HL-60 (cell line): Measurements from ENCODE around the gene SPNS2.

Source experiments
- DNase-seq, 2 experiments: peaks; one replicate each; pipeline ENCODE4 v3.0.0-alpha.2; 2010 to 2020; ENCODE audit warnings: low read depth in 1 of 2, low spot score in 1 of 2
- H3K27ac ChIP-seq: fragments of 250-450 bp; sonication (Bioruptor Pico); replicated peaks from 2 replicates; pipeline ENCODE4 v1.5.1; 2020; ENCODE audit warnings: mild to moderate bottlenecking, moderate library complexity
- H3K27me3 ChIP-seq: fragments of 250-450 bp; sonication (Bioruptor Pico); 2 replicates; pipeline ENCODE4 v1.5.1; 2021; ENCODE audit warnings: mild to moderate bottlenecking, moderate library complexity; ENCODE audit not compliant: insufficient read depth, poor library complexity, severe bottlenecking
- H3K4me3 ChIP-seq: replicated peaks from 2 replicates; pipeline ENCODE4 v1.5.1; 2011; ENCODE audit warnings: mild to moderate bottlenecking, control low read depth, low read length; ENCODE audit not compliant: insufficient read depth
- CTCF ChIP-seq: IDR thresholded peaks from one replicate; pipeline ENCODE4 v1.5.1; 2011; ENCODE audit warnings: low read length, control low read depth, inconsistent platforms; ENCODE audit not compliant: insufficient read depth
- GABPA ChIP-seq: IDR thresholded peaks from 2 replicates; pipeline ENCODE4 v1.6.1; 2012; ENCODE audit warnings: low read depth
- POLR2AphosphoS5 ChIP-seq: IDR thresholded peaks from 2 replicates; pipeline ENCODE4 v1.6.1; 2012; ENCODE audit warnings: low read depth
- REST ChIP-seq: IDR thresholded peaks from 2 replicates; pipeline ENCODE4 v1.6.1; 2012; ENCODE audit warnings: low read depth; ENCODE audit not compliant: insufficient replicate concordance
- SPI1 ChIP-seq: IDR thresholded peaks from 2 replicates; pipeline ENCODE4 v1.6.1; 2012; ENCODE audit warnings: low read depth, mild to moderate bottlenecking, borderline replicate concordance

SPNS2 gene

GRCh38 chr17:4573669-4574068 is 75.0 kb downstream of the SPNS2 start:
- Histone ChIP-seq H3K27ac (no peak overlapping the region), H3K4me3 (no peak overlapping the region), H3K27me3 (no peaks in the 10 kb centered on the region)
- TF ChIP-seq CTCF (no peak), POLR2AphosphoS5 (no peak), SPI1 (no peak), REST (no peak), GABPA (no peak)
- DNase-seq = no peak

GRCh38 chr17:4574448-4575045 is 75.9 kb downstream of the SPNS2 start:
- no peak for TF ChIP-seq CTCF
- no peak for TF ChIP-seq SPI1
- TF ChIP-seq GABPA = no peak
- no peak for TF ChIP-seq REST
- no peak for TF ChIP-seq POLR2AphosphoS5
- Histone ChIP-seq H3K4me3 (no peak overlapping the region), H3K27me3 (no peaks in the 10 kb centered on the region), H3K27ac (no peak overlapping the region)
- no peak for DNase-seq

GRCh38 chr17:4576161-4576558 is 77.5 kb downstream of the SPNS2 start:
- DNase-seq = no peak
- no peak overlapping the region for H3K27ac ChIP-seq
- no peak for TF ChIP-seq GABPA
- TF ChIP-seq CTCF = no peak
- no peak for TF ChIP-seq POLR2AphosphoS5
- no peak for TF ChIP-seq SPI1
- TF ChIP-seq REST = no peak
- no peaks in the 10 kb centered on the region for H3K27me3 ChIP-seq
- no peak overlapping the region for H3K4me3 ChIP-seq
